SK-N-SH (cell line): ENCODE results near the gene PNPLA5.

Source experiments
- CHD2 ChIP-seq: fragments of 150-350 bp; IDR thresholded peaks from 2 replicates; pipeline ENCODE4 v1.6.1; 2018; ENCODE audit warnings: low read length; ENCODE audit not compliant: partially characterized antibody
- TAF1 ChIP-seq: IDR thresholded peaks from 2 replicates; pipeline ENCODE4 v1.6.1; 2012; ENCODE audit warnings: low read depth, mild to moderate bottlenecking, low read length, moderate library complexity, borderline replicate concordance

DNA sequence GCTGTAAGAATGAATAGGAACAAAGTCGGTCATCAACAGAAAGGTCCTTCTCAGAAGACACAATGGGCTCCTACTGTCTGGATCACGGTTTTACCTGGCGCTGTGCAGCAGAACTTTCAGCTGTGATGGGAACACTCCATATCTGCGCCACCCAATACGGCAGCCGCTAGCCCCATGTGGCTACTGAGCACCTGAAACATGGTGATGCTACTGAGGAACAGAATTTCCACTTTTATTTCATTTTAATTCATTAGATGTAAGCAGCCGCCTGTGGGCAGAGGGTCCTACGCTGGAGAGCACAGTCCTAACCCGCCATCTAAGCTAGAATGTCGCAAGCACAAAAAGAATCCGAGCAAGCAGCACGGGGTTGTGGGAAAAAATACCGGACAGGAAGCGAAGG, 32.2 kb downstream of the PNPLA5 start:
- no peak for TF ChIP-seq TAF1
- no peak for TF ChIP-seq CHD2
